GM18519 (cell line): ENCODE data around the gene CAPRIN2.

Source experiments
- ATAC-seq: cut with Tn5 transposase; IDR thresholded peaks from one replicate; pipeline ENCODE4 v1.9.1; 2021; ENCODE audit warnings: mild to moderate bottlenecking, moderate library complexity; ENCODE audit not compliant: unreplicated experiment, low FRiP score

CAPRIN2 gene

GRCh38 chr12:30763053-30763452 is 8.3 kb upstream of the CAPRIN2 start:
- ATAC-seq: no peak

- no peak for ATAC-seq
Observed at GRCh38 chr12:30761730-30762129, 7.0 kb upstream of the CAPRIN2 start.

DNA sequence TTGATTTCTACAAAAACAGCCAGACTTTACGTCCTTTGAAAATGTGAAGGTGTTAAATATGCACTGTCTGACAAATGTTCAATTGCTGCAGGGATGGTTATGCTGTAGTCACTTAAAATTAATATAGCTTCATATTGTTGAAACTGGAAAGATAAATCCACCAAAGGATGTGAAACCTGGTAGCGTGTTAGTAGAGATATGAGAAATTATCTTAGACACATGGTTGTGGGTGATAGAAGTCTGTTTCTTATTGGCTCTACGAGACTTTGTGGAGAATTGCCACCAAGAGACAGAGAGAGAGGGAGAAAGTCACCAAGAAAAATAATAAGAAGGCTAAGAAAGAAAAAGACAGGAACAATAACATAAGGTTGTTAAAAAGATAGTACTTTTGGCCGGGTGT is 2.6 kb upstream of the CAPRIN2 start:
- no peak for ATAC-seq

GRCh38 chr12:30756074-30756473 is 1.3 kb upstream of the CAPRIN2 start:
- ATAC-seq: no peak

GRCh38 chr12:30755395-30755762 is 628 bp upstream of the CAPRIN2 start:
- no peak for ATAC-seq

DNA sequence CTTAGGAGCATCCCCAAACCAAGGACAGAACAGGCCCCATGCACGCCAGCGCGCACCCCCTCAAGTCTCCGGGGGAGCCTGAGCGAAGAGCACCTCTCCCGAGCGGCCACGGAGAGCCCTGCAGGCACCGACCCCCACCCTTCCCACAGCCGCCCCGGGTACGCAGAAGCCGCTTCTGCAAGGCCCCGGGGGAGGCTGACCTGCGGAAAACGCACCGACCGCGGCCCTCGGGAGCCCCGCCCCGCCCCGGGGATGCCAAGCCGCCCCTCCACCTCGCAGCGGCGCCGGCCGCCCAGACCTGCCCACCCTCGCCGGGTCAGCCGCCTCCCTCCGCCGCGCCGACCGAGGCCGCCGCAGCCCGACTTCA is 385 bp downstream of the CAPRIN2 start:
- ATAC-seq: no peak

GRCh38 chr12:30753751-30754382 is 884 bp downstream of the CAPRIN2 start:
- ATAC-seq: no peak

- ATAC-seq: no peak
Observed at GRCh38 chr12:30753233-30753632, 1.5 kb downstream of the CAPRIN2 start.

GRCh38 chr12:30752255-30752654 is 2.5 kb downstream of the CAPRIN2 start:
- no peak for ATAC-seq

- ATAC-seq: no peak
Observed at GRCh38 chr12:30748147-30748546, 6.6 kb downstream of the CAPRIN2 start.

DNA sequence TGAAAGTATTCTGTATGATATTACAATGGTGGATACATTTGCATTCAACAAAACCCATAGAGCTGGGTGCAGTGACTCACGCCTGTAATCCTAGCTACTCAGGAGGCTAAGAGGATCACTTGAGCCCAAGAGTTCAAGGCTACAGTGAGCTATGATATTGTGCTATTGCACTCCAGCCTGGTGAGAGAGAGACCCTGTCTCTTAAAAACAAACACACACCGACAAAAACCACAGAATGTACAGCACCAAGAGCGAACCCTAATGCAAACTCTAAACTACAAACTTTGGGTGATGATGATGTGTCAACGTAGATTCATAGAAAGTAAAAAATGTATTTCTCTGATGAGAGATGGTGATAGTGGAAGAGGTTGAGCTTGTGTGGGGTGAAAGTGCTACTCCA is 8.6 kb downstream of the CAPRIN2 start:
- no peak for ATAC-seq

DNA sequence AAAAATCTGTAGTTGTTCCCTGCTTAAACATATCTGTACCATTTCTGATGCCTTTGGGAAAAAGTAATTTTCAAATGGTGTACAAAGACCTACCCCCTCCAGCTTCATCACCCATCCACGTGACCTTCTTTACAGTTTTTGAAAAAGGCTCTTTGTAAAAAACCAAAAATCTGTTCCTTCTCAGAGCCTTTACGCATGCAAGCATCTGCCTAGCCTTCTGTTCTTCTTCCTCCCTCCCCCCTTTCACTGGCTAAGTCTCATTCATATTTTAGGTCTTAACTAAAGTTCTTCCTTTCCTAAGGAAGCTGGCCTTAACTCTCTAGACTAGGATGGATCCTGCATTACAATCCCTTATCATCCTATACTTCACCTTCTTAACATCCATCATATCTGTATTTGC is 10.4 kb downstream of the CAPRIN2 start:
- no peak for ATAC-seq

GRCh38 chr12:30740274-30740673 is 14.5 kb downstream of the CAPRIN2 start:
- no peak for ATAC-seq

GRCh38 chr12:30739020-30739419 is 15.7 kb downstream of the CAPRIN2 start:
- no peak for ATAC-seq

GRCh38 chr12:30732954-30733637 is 21.7 kb downstream of the CAPRIN2 start:
- ATAC-seq: no peak

GRCh38 chr12:30730011-30730410 is 24.7 kb downstream of the CAPRIN2 start:
- no peak for ATAC-seq

DNA sequence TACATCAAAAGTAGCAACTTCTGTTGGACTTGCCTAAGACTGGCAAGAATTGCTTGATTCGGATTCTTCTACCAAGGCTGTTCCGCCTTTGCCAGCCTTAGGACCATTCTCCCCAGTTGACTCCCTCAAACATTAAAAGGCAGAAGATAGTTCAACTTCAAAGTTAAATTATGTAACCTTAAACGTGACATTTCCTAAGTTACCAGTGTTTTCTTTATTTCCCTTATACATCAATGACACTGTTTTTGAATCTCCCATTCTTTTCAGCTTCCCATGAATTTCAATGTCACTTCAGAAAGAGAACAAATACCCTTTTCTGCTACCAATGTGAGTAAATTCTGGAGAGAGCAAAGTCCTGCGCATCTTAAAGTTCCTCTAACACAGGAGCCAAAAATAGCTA is 25.2 kb downstream of the CAPRIN2 start:
- no peak for ATAC-seq

- ATAC-seq: no peak
Observed at GRCh38 chr12:30726647-30727046, 28.1 kb downstream of the CAPRIN2 start.

- no peak for ATAC-seq
Observed at GRCh38 chr12:30725739-30726138, 29.0 kb downstream of the CAPRIN2 start.

- no peak for ATAC-seq
Observed at GRCh38 chr12:30719060-30719459, 35.7 kb downstream of the CAPRIN2 start.

DNA sequence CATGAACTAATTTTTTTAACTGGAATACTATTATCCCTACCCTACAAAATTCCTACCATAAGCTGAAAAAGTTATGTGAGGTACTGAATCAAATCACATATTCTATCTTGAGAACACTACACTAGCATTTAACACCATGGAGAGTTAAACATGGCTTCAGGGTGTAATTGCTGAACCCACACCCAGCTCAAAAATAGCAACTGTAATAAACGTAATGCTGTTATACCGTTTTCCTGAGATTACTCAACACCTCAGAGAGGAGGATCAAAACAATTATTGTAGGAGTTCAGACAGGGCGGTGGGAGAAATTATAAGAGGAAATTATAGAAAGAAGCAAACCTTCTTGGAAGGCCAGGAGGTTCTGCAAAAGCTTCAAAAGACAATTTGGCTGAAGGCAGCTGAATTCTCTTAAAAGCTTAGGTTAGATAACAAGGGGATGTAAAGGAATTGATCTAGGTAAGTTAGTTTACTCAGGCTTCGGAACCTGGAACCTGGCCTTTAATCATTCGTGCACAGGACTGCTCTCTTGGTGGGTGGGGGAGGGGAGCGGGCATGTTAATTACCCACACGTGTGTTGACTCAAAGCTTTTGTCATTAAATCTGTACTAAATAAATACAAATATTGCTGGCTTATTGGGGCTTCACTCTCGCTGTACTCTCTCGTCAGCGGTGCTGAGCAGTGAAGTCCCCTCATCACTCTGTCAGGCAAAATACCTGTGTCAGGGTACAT is 47.0 kb downstream of the CAPRIN2 start:
- ATAC-seq: no peak

GRCh38 chr12:30706476-30706875 is 48.3 kb downstream of the CAPRIN2 start:
- ATAC-seq: no peak
